GM12878 (cell line): ENCODE data around the gene FOXO3.

Experiments
- BCL11A ChIP-seq: IDR thresholded peaks from 2 replicates; pipeline ENCODE4 v1.6.1; 2011; ENCODE audit warnings: low read depth, low read length
- CEBPB ChIP-seq, 2 experiments: fragments of 150-350 bp in 1 of 2; IDR thresholded peaks; 2 replicates each; pipeline ENCODE4 v1.6.1; 2012 to 2014; ENCODE audit warnings: low read depth in 2 of 2, low read length in 2 of 2, borderline replicate concordance in 1 of 2, inconsistent platforms in 1 of 2
- NR2C2 ChIP-seq: IDR thresholded peaks from 2 replicates; pipeline ENCODE4 v1.6.1; 2011; ENCODE audit warnings: borderline replicate concordance, low read depth; ENCODE audit not compliant: control insufficient read depth, insufficient read length
- POLR2A ChIP-seq: IDR thresholded peaks from 2 replicates; pipeline ENCODE4 v1.6.1; 2011; ENCODE audit warnings: low read depth, mild to moderate bottlenecking, low read length
- TAF1 ChIP-seq: IDR thresholded peaks from 2 replicates; pipeline ENCODE4 v1.6.1; 2011; ENCODE audit warnings: mild to moderate bottlenecking, low read depth, low read length, borderline replicate concordance
- ZSCAN29 ChIP-seq: fragments of 450-650 bp; IDR thresholded peaks from 2 replicates; pipeline ENCODE4 v1.6.1; 2017; ENCODE audit warnings: mild to moderate bottlenecking, moderate library complexity

GRCh38 chr6:108544606-108545005 lies 16.1 kb upstream of the FOXO3 start:
- no peak for TF ChIP-seq ZSCAN29
- no peak for TF ChIP-seq TAF1
- no peak for TF ChIP-seq NR2C2
- no peak for TF ChIP-seq POLR2A
- no peak for TF ChIP-seq CEBPB (IDR thresholded peaks at IDR 0.05; ENCODE audit: borderline replicate concordance in 1 of 2, low read depth in 2 of 2, low read length in 2 of 2)
- no peak for TF ChIP-seq BCL11A
